Lung (tissue), 12 donors: ENCODE data around the gene DNASE2. TPM values are rescaled to one million over a fixed set of nuclear protein-coding genes. Genes with fewer than 3 reads are reported as not detected.

Experiments used
- ATAC-seq: fragments of 200-7000 bp; cut with Tn5 transposase; one replicate; pipeline ENCODE4 v1.9.1; 2020; ENCODE audit warnings: moderate number of reproducible peaks; ENCODE audit not compliant: insufficient read depth, low FRiP score
- DNase-seq, 3 donors: peaks; one replicate each; pipeline ENCODE4 v3.0.0-alpha.2; 2013 to 2017
- H3K27ac ChIP-seq, 2 donors: one replicate each; pipeline ENCODE4 v1.5.1; 2013; ENCODE audit warnings: mild to moderate bottlenecking in 2 of 2, moderate library complexity in 2 of 2, control low read depth in 1 of 2, inconsistent platforms in 1 of 2, low read depth in 1 of 2, low read length in 1 of 2
- H3K27me3 ChIP-seq, 3 donors: one replicate each; pipeline ENCODE4 v1.5.1; 2013; ENCODE audit warnings: low read length in 2 of 3; ENCODE audit not compliant: control insufficient read depth in 3 of 3, insufficient read depth in 3 of 3
- H3K36me3 ChIP-seq, 4 donors: one replicate each; pipeline ENCODE4 v1.5.1; 2013; ENCODE audit warnings: low read length in 4 of 4, mild to moderate bottlenecking in 1 of 4, moderate library complexity in 1 of 4; ENCODE audit not compliant: control insufficient read depth in 4 of 4, insufficient read depth in 4 of 4
- H3K4me1 ChIP-seq, 5 donors: one replicate each; pipeline ENCODE4 v1.5.1; 2013; ENCODE audit warnings: low read length in 5 of 5, mild to moderate bottlenecking in 2 of 5, moderate library complexity in 1 of 5; ENCODE audit not compliant: control insufficient read depth in 5 of 5, insufficient read depth in 5 of 5
- H3K4me3 ChIP-seq: one replicate; pipeline ENCODE4 v1.5.1; 2013; ENCODE audit warnings: mild to moderate bottlenecking, control low read depth, moderate library complexity
- H3K9ac ChIP-seq, 2 donors: one replicate each; pipeline ENCODE4 v1.5.1; 2013; ENCODE audit warnings: low read length in 2 of 2, control low read depth in 1 of 2; ENCODE audit not compliant: insufficient read depth in 1 of 2
- H3K9me3 ChIP-seq, 4 donors: one replicate each; pipeline ENCODE4 v1.5.1; 2013; ENCODE audit warnings: low read length in 3 of 4, mild to moderate bottlenecking in 1 of 4, moderate library complexity in 1 of 4; ENCODE audit not compliant: control insufficient read depth in 4 of 4, insufficient read depth in 3 of 4
- CTCF ChIP-seq: IDR thresholded peaks from 2 replicates; pipeline ENCODE4 v1.5.1; 2012; ENCODE audit warnings: mild to moderate bottlenecking; ENCODE audit errors: control extremely low read depth, extremely low read depth
- WGBS, 2 donors: extraction: QIAGEN DNeasy Blood & Tissue Kit; methylation state at CpG; one replicate each; pipeline ENCODE4 v1.1.7; 2013; 5-methylcytosine and 5-hydroxymethylcytosine counted together
- polyA plus RNA-seq, 2 donors: library from polyadenylated mRNA; stranded (reverse); fragments of 200-250 nt; gene quantifications; one replicate each; pipeline ENCODE4 v1.2.1, GENCODE V29; 2013
- total RNA-seq, 2 donors: library from RNA; depleted of rRNA in 1 of 2; stranded (reverse); fragments of >200 nt in 1 of 2; gene quantifications; one replicate each; pipeline ENCODE4 v1.2.1, GENCODE V29; 2014 to 2021
- donor health status: control.
- donor health status: control.
- donor health status: Bipolar disorder and iron deficiency.
- donor health status: healthy.
- donor health status: DM: yes; HTN: yes; CAD: no.

Gene DNASE2
- total and polyA plus RNA-seq, 4 donors = 31.2 to 72.3 (median 50.1) TPM

- no peak overlapping the region for H3K9ac ChIP-seq
- no peak overlapping the region for H3K27ac ChIP-seq
- WGBS, 2 donors = 84 to 94% methylated on average over 11 of the region's 11 CpGs
- peaks cover 0 to 36% (median 28%) of the 10 kb centered on the region in 3 donors for H3K27me3 ChIP-seq
- ATAC-seq (no peak), DNase-seq (no peak)
- H3K9me3 ChIP-seq = peaks cover 0 to 3% (median 0%) of the 10 kb centered on the region in 4 donors
- no peak overlapping the region for H3K4me3 ChIP-seq
- peaks cover 0 to 8% (median 0%) of the 10 kb centered on the region in 5 donors for H3K4me1 ChIP-seq
- H3K36me3 ChIP-seq = no peaks in the 10 kb centered on the region
- TF ChIP-seq CTCF = no peak
These were observed 37.9 kb downstream of the DNASE2 start for GRCh38 chr19:12843328-12843727.

GRCh38 chr19:12842511-12842910 is 38.7 kb downstream of the DNASE2 start:
- Histone ChIP-seq H3K36me3 (no peaks in the 10 kb centered on the region), H3K9ac (no peak overlapping the region), H3K4me1 (peaks cover 0 to 8% (median 0%) of the 10 kb centered on the region in 5 donors), H3K27me3 (peaks cover 0 to 42% (median 32%) of the 10 kb centered on the region in 3 donors), H3K4me3 (no peak overlapping the region), H3K9me3 (peaks cover 0 to 3% (median 0%) of the 10 kb centered on the region in 4 donors), H3K27ac (no peak overlapping the region)
- TF ChIP-seq CTCF = no peak
- WGBS, 2 donors = 92 to 96% methylated on average over 18 of the region's 18 CpGs
- ATAC-seq (no peak), DNase-seq (no peak)

GRCh38 chr19:12841094-12841493 is 40.2 kb downstream of the DNASE2 start:
- no peak overlapping the region for H3K27ac ChIP-seq
- ATAC-seq = no peak
- TF ChIP-seq CTCF = no peak

More at GRCh38 chr19:12841094-12841493, 40.2 kb downstream of the DNASE2 start:
- Histone ChIP-seq H3K4me3 (no peak overlapping the region), H3K27me3 (peaks cover 0 to 51% (median 46%) of the 10 kb centered on the region in 3 donors), H3K4me1 (peaks cover 0 to 8% (median 0%) of the 10 kb centered on the region in 5 donors), H3K9me3 (peaks cover 0 to 3% (median 0%) of the 10 kb centered on the region in 4 donors), H3K36me3 (no peaks in the 10 kb centered on the region), H3K9ac (no peak overlapping the region)
- WGBS, 2 donors = 1 to 4% methylated on average over 29 of the region's 29 CpGs
- DNase-seq = peak in 2 of 3 donors; percentile 38 to 67
